K562 (cell line): ENCODE measurements around the gene RGS6. TPM values are rescaled to one million over a fixed set of nuclear protein-coding genes. Genes with fewer than 3 reads are reported as not detected.

ENCODE experiments used
- ATAC-seq: fragments of 200-7000 bp; cut with Tn5 transposase; 3 replicates; pipeline ENCODE4 v1.9.1; 2020; ENCODE audit warnings: moderate library complexity
- BruUV-seq: library from RNA; stranded (reverse); fragments of 400-500 nt; replicated peaks from 2 replicates; lab custom pipeline; 2021; lab: Mats Ljungman, UMichigan
- CTCF ChIA-PET: fragments of 300-600 bp; formaldehyde crosslinking; extraction: SDS; loops from one replicate; lab custom pipeline; 2021; ENCODE audit warnings: low intra/inter-chr PET ratio; lab: Yijun Ruan, JAX
- POLR2A ChIA-PET: fragments of 300-600, 350-650 bp; sonication (Branson Sonifier 250); formaldehyde crosslinking; extraction: SDS; loops from one replicate; lab custom pipeline; 2021; ENCODE audit warnings: antibody characterized with exemption, inconsistent platforms; lab: Yijun Ruan, JAX
- DNase-seq, 4 experiments: peaks; one replicate each; pipeline versions ENCODE4 v3.0.0 to v3.0.0-alpha.2; 2011 to 2018; ENCODE audit warnings: low spot score in 3 of 4, mixed read lengths in 3 of 4; ENCODE audit errors: extremely low read depth in 1 of 4
- FAIRE-seq: peaks from 2 replicates; lab custom pipeline; 2011; peaks lifted over from hg19 to GRCh38; lab: Jason Lieb, UNC
- H2AFZ ChIP-seq: 2 replicates; pipeline ENCODE4 v1.6.0; 2011; ENCODE audit warnings: low read depth, low read length, control low read depth, inconsistent platforms
- H3K27ac ChIP-seq: fragments of 200-600 bp; 3 replicates; pipeline ENCODE4 v1.8.0; 2011; ENCODE audit warnings: low read depth, mild to moderate bottlenecking, control low read depth, inconsistent platforms, low read length, moderate library complexity, mixed read lengths; ENCODE audit errors: extremely low read depth
- H3K27me3 ChIP-seq, 2 experiments: fragments of 300-600 bp in 1 of 2; 2 replicates in 1 of 2; 3 replicates in 1 of 2; pipeline versions ENCODE4 v1.6.0 to v1.8.0; 2011; ENCODE audit warnings: inconsistent platforms in 2 of 2, low read length in 2 of 2, mild to moderate bottlenecking in 1 of 2, mixed read lengths in 1 of 2, moderate library complexity in 1 of 2; ENCODE audit not compliant: control insufficient read depth in 2 of 2, insufficient read depth in 2 of 2
- H3K36me3 ChIP-seq: fragments of 300-600 bp; 3 replicates; pipeline ENCODE4 v1.8.0; 2011; ENCODE audit warnings: mild to moderate bottlenecking, low read length, inconsistent platforms; ENCODE audit not compliant: control insufficient read depth, insufficient read depth
- H3K4me1 ChIP-seq, 2 experiments: fragments of 200-600 bp in 1 of 2; replicated peaks in 1 of 2; 2 replicates in 1 of 2; 3 replicates in 1 of 2; pipeline versions ENCODE4 v1.5.1 to v1.8.0; 2011; ENCODE audit warnings: inconsistent platforms in 2 of 2, low read length in 2 of 2, mild to moderate bottlenecking in 1 of 2, mixed read lengths in 1 of 2, moderate library complexity in 1 of 2; ENCODE audit not compliant: control insufficient read depth in 2 of 2, insufficient read depth in 2 of 2
- H3K4me2 ChIP-seq: 2 replicates; pipeline ENCODE4 v1.6.1; 2011; ENCODE audit warnings: low read length, control low read depth, inconsistent platforms, mixed read lengths; ENCODE audit not compliant: insufficient read depth
- H3K4me3 ChIP-seq: fragments of 200-600 bp; sonication (generic), shearing (Covaris generic); 2 replicates; pipeline ENCODE4 v1.5.1; 2016; ENCODE audit warnings: control low read depth, inconsistent platforms
- H3K79me2 ChIP-seq: fragments of 200-600 bp; 3 replicates; pipeline ENCODE4 v1.8.0; 2011; ENCODE audit warnings: low read length, inconsistent platforms; ENCODE audit not compliant: control insufficient read depth, insufficient read depth
- H3K9ac ChIP-seq, 2 experiments: 2 replicates each; pipeline versions ENCODE4 v1.6.0 to v1.6.1; 2011; ENCODE audit warnings: low read depth in 2 of 2, low read length in 2 of 2, control low read depth in 1 of 2, inconsistent platforms in 1 of 2, mild to moderate bottlenecking in 1 of 2, mixed read lengths in 1 of 2; ENCODE audit not compliant: insufficient read depth in 1 of 2
- H3K9me1 ChIP-seq: one replicate; pipeline ENCODE4 v1.6.0; 2011; ENCODE audit warnings: inconsistent platforms, mild to moderate bottlenecking, low read length, moderate library complexity; ENCODE audit not compliant: control insufficient read depth, insufficient read depth
- H3K9me3 ChIP-seq: replicated peaks from 2 replicates; pipeline ENCODE4 v1.5.1; 2011; ENCODE audit warnings: low read depth, low read length, inconsistent platforms; ENCODE audit not compliant: control insufficient read depth, insufficient read depth
- H4K20me1 ChIP-seq: replicated peaks from 2 replicates; pipeline ENCODE4 v1.6.1; 2011; ENCODE audit warnings: low read length, inconsistent platforms, mixed read lengths; ENCODE audit not compliant: control insufficient read depth, insufficient read depth
- BCL6 ChIP-seq: fragments of 250-450 bp; sonication (Bioruptor Pico); IDR thresholded peaks from 2 replicates; pipeline ENCODE4 v1.4.0; 2020
- NFXL1 ChIP-seq: fragments of 450-650 bp; formaldehyde crosslinking; IDR thresholded peaks from 2 replicates; pipeline ENCODE4 v1.4.0; 2021; ENCODE audit warnings: mild to moderate bottlenecking
- SRF ChIP-seq, 2 experiments: fragments of 250-450, 450-650 bp in 1 of 2; sonication (Bioruptor Pico) in 1 of 2; sonication (generic) in 1 of 2; formaldehyde crosslinking; IDR thresholded peaks; 2 replicates each; pipeline versions ENCODE4 v1.5.0 to v1.5.1; 2020 to 2022; ENCODE audit warnings: mild to moderate bottlenecking in 1 of 2, missing genetic modification reagents in 1 of 2
- YY1 ChIP-seq, 3 experiments: IDR thresholded peaks; 2 replicates each; pipeline ENCODE4 v1.6.1; 2011; ENCODE audit warnings: low read length in 2 of 3, mild to moderate bottlenecking in 2 of 3, moderate library complexity in 2 of 3, borderline replicate concordance in 1 of 3, control low read depth in 1 of 3, low read depth in 1 of 3; ENCODE audit not compliant: insufficient read depth in 3 of 3, insufficient replicate concordance in 2 of 3, control insufficient read depth in 1 of 3, insufficient read length in 1 of 3; ENCODE audit errors: extremely low read depth in 1 of 3
- ZNF695 ChIP-seq: fragments of 450-650 bp; formaldehyde crosslinking; IDR thresholded peaks from 2 replicates; pipeline ENCODE4 v1.4.0; 2020; ENCODE audit warnings: mild to moderate bottlenecking, moderate library complexity
- WGBS: fragments of 100-300 bp; shearing (Covaris generic); methylation state at CpG from one replicate; pipeline ENCODE4 v1.1.6; 2016; ENCODE audit warnings: low coverage, mixed read lengths; ENCODE audit not compliant: insufficient coverage; ENCODE audit errors: missing lambda C conversion rate; 5-methylcytosine and 5-hydroxymethylcytosine counted together
- in situ Hi-C: fragments of 300-500 bp; cut with MboI; formaldehyde crosslinking; loops from 4 replicates; pipeline ENCODE4 v1.15.0; 2018; ENCODE audit warnings: inconsistent platforms, mixed read lengths
- intact Hi-C: fragments of 100-400 bp; cut with micrococcal nuclease; formaldehyde crosslinking; loops from 2 replicates; pipeline ENCODE4 v1.14.2; 2022
- polyA plus RNA-seq, 8 experiments: library from polyadenylated mRNA; depleted of rRNA in 4 of 8; stranded (reverse) in 5 of 8; unstranded in 3 of 8; fragments of >200 nt; fragmentation: Nextera tagmentation in 2 of 8; fragmentation: Illumina TruSeq in 1 of 8; extraction: Ambion mirVana in 2 of 8; extraction: Trizol in 1 of 8; gene quantifications; 2 replicates each; pipeline versions ENCODE4 v1.2.1 to v1.2.3, GENCODE V29; 2011 to 2014; ENCODE audit warnings: inconsistent platforms in 1 of 8, missing spikeins in 1 of 8
- total RNA-seq, 7 experiments: library from RNA; depleted of rRNA in 6 of 7; stranded (reverse); fragments of >200 nt in 6 of 7; fragmentation: Illumina TruSeq in 2 of 7; extraction: Trizol in 2 of 7; gene quantifications; 2 replicates each; pipeline versions ENCODE4 v1.2.1 to v1.2.3, GENCODE V29; 2011 to 2021; ENCODE audit warnings: low replicate concordance in 1 of 7
- TF ChIP-seq, protein P1 (sequence below), 2 experiments: fragments of 200-800 bp in 1 of 2; sonication (Bioruptor generic) in 1 of 2; sonication (generic) in 1 of 2; formaldehyde crosslinking in 1 of 2; IDR thresholded peaks in 1 of 2; conservative IDR thresholded peaks in 1 of 2; 2 replicates each; pipeline versions ENCODE4 v1.5.0 to v1.6.1; 2016 to 2020; ENCODE audit warnings: missing compliant biosample characterization in 1 of 2, missing genetic modification characterization in 1 of 2, missing genetic modification reagents in 1 of 2

The RGS6 gene
- total and polyA plus RNA-seq, 9 of the 15 experiments (the other 6 are each of a cell fraction or from before 2014, with no cell fraction given), result not detected

GRCh38 chr14:72582582-72582981, 650.4 kb downstream of the RGS6 start (continued):
- no peak for TF ChIP-seq SRF (CRISPR knock-in tag; IDR thresholded peaks at IDR 0.05)

DNA sequence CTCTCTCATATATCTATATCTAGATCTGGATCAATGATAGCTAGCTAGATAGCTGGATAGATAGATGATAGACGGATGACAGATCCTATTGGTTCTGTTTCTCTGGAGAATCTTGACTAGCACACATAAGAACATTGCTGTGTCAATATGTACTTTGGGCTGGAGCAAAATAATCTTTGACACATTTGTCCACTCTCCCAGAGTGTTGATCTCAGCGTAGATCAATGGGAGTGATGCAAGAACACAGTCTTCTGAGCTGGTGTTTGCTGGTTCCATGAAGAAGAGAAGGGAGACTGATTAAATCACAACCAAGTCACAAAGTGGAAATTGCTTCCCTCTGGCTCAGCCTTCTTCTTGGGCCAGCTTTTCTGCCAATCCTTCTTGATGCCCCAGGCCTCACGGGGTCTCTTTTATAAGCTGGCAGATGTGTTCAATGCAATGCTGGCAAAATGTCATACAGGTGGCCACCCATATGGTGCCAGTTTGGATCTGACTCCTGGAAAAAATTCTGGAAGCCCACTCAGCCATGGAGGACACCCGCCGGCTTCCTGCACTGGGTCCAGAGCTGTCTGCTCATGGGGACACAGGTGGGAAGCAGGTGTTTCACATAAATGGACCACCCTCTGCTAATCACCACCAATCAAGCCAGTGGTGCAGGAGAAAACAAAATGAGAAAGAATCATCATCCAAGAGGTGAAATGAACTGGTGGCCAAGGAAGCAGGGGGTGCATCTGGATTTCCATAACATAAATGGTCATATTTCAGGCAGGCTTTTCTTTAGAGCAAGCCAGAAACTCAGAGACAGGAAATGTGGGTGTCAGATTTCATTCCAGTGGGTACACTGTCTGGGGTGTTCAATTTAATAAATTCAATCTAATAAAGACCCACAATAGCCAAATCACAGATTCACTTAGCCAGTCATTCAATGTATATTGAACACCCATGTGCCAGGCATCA, 651.4 kb downstream of the RGS6 start:
- no peak overlapping the region for H3K9ac ChIP-seq
- no peak for TF ChIP-seq ZNF695 (CRISPR knock-in tag)
- TF ChIP-seq BCL6 (CRISPR knock-in tag), result no peak
- TF ChIP-seq, protein P1, sequence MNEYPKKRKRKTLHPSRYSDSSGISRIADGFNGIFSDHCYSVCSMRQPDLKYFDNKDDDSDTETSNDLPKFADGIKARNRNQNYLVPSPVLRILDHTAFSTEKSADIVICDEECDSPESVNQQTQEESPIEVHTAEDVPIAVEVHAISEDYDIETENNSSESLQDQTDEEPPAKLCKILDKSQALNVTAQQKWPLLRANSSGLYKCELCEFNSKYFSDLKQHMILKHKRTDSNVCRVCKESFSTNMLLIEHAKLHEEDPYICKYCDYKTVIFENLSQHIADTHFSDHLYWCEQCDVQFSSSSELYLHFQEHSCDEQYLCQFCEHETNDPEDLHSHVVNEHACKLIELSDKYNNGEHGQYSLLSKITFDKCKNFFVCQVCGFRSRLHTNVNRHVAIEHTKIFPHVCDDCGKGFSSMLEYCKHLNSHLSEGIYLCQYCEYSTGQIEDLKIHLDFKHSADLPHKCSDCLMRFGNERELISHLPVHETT (CRISPR knock-in tag; conservative IDR thresholded peaks at IDR 0.05 in 1 of 2, IDR thresholded peaks at IDR 0.05 in 1 of 2), result no peak
- TF ChIP-seq YY1 (IDR thresholded peaks at IDR 0.05; ENCODE audit: borderline replicate concordance in 1 of 3, control insufficient read depth in 1 of 3, extremely low read depth in 1 of 3, insufficient read depth in 3 of 3, insufficient read length in 1 of 3, insufficient replicate concordance in 2 of 3, low read depth in 1 of 3, low read length in 2 of 3), result no peak
- no peak for TF ChIP-seq NFXL1 (CRISPR knock-in tag)

More for the DNA sequence above, 651.4 kb downstream of the RGS6 start:
- H3K4me2 ChIP-seq, result no peak overlapping the region
- ChIA-PET CTCF (no interaction called here), POLR2A (no interaction called here)
- no peak overlapping the region for H3K27ac ChIP-seq
- H3K79me2 ChIP-seq, result no peaks in the 10 kb centered on the region
- H3K36me3 ChIP-seq, result no peaks in the 10 kb centered on the region
- H3K4me1 ChIP-seq, result no peaks in the 10 kb centered on the region
- ATAC-seq, result no peak
- H3K4me3 ChIP-seq, result no peak overlapping the region
- no peaks in the 10 kb centered on the region for H3K9me1 ChIP-seq
- 0% methylated on average over 3 of the region's 5 CpGs for WGBS
- no peaks in the 10 kb centered on the region for H3K9me3 ChIP-seq
- BruUV-seq, result no TSS peak
- no peaks in the 10 kb centered on the region for H4K20me1 ChIP-seq
- FAIRE-seq, result no peak
- in situ Hi-C loops, result no loop called here
- intact Hi-C loops, result no loop called here
- H2AFZ ChIP-seq, result no peak overlapping the region
- no peaks in the 10 kb centered on the region for H3K27me3 ChIP-seq
- no peak for DNase-seq
